ENCODE data around the gene GJC1. TPM values are rescaled to one million over a fixed set of nuclear protein-coding genes. Genes with fewer than 3 reads are reported as not detected.

Gene GJC1
- total and polyA plus RNA-seq, 11 donors: 14.2 to 60.8 (median 24.9) TPM

DNA sequence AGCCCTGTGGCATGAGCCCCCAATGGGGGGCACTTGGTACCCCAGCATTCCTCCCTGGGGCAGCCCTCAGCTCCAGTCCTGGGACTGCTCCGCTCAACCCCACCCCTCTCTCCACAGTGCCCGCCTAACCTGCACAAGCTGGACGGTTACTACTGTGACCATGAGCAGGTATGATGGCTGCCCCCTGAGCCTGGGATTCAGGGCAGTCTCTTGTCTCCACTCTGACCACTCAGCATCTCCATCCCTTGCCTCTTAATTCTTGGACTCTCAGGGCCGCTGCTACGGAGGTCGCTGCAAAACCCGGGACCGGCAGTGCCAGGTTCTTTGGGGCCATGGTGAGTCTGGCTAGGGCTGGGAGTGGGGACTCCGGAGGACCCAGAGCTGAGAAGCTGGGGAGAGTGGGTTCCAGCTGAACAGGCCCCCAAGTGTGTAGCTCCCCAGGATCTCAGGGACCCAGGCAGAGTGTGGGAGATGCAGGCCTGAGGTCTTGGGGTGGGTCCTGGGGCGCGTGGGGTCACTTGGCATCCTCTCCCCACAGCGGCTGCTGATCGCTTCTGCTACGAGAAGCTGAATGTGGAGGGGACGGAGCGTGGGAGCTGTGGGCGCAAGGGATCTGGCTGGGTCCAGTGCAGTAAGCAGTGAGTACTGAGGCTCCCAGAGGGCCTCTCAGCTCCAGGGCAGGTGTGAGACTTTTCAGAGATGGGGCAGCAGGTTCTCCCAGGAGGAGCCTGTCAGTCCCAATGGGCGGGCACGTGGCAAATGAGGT is 53.3 kb downstream of the GJC1 start:
- WGBS, 4 donors: 86 to 92% (median 90%) methylated on average over 19 of the region's 19 CpGs
- ATAC-seq (no peak), DNase-seq (peak in 1 of 5 donors; percentile 23)
- intact Hi-C loops (cut with DNase I): loop anchor here in 8 of 10 donors (5.0 to 10.0 kb wide), 6 partner anchors 55 to 358 kb away; partner anchors contain the start of genes ACBD4 (in 2 of the 8), PLCD3 (in 2 of the 8) and GJC1 (in 1 of the 8)
- Histone ChIP-seq H3K4me3 (no peak overlapping the region), H3K36me3 (no peaks in the 10 kb centered on the region), H3K4me1 (peaks cover 4 to 44% (median 29%) of the 10 kb centered on the region in 12 donors), H3K9me3 (no peaks in the 10 kb centered on the region), H3K27me3 (no peaks in the 10 kb centered on the region), H3K27ac (peak overlapping the region in 1 of 12 donors; percentile 82)
- TF ChIP-seq, protein P1, sequence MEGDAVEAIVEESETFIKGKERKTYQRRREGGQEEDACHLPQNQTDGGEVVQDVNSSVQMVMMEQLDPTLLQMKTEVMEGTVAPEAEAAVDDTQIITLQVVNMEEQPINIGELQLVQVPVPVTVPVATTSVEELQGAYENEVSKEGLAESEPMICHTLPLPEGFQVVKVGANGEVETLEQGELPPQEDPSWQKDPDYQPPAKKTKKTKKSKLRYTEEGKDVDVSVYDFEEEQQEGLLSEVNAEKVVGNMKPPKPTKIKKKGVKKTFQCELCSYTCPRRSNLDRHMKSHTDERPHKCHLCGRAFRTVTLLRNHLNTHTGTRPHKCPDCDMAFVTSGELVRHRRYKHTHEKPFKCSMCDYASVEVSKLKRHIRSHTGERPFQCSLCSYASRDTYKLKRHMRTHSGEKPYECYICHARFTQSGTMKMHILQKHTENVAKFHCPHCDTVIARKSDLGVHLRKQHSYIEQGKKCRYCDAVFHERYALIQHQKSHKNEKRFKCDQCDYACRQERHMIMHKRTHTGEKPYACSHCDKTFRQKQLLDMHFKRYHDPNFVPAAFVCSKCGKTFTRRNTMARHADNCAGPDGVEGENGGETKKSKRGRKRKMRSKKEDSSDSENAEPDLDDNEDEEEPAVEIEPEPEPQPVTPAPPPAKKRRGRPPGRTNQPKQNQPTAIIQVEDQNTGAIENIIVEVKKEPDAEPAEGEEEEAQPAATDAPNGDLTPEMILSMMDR (IDR thresholded peaks at IDR 0.05): no peak
- TF ChIP-seq POLR2A (IDR thresholded peaks at IDR 0.05): no peak

DNA sequence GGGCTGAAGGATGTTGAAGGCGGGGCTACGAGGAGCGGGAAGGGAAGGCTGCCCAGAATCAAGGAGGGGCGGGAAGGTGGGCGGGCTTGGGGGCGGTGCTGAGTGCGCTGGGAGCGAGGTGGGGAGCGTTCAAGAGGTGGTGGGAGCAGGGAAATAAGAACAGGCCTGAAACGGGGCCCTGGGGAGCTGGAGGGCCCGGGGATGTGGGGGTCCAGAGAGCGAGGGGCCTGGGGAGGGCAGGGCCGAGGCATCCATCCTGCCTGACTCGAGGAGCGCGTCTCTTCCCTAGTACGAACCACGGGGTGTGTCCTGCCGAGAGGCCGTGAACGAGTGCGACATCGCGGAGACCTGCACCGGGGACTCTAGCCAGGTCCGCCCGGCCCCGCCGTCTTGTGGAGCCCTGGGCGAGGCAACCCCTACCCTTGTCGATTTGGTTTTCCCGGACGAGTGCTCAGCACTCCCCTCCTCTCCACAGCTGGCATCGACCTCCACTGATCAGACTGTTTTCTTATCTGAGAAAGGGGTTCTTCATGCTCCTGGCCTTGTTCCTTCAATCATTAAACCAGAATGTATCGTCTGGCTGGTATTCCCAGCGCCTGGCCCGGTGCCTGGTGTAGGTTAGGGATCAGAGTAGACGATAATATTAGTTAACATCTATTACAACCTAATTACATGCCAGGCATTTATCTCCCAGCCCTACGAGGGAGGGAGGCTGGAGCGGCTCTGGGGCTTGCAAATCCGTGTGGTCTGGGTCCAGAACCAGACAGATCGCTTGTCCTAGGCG is 54.1 kb downstream of the GJC1 start:
- Histone ChIP-seq H3K9me3 (no peaks in the 10 kb centered on the region), H3K36me3 (no peaks in the 10 kb centered on the region), H3K27me3 (no peaks in the 10 kb centered on the region), H3K27ac (peak overlapping the region in 8 of 12 donors; percentile 11 to 82 (median 38)), H3K4me3 (peak overlapping the region in 11 of 12 donors; percentile 45 to 74 (median 63)), H3K4me1 (peaks cover under 1 to 36% (median 21%) of the 10 kb centered on the region in 12 donors)
- ATAC-seq (peak in 2 of 4 donors; percentile 1 to 2), DNase-seq (peak in 1 of 5 donors; percentile 97)
- TF ChIP-seq POLR2A (IDR thresholded peaks at IDR 0.05): no peak
- TF ChIP-seq, protein P1 (IDR thresholded peaks at IDR 0.05): peak in 1 of 12 donors; percentile 12
- 11 to 17% (median 14%) methylated on average over 42 to 43 of the region's 43 CpGs for WGBS, 4 donors
- intact Hi-C loops (cut with DNase I): loop anchor here in 9 of 10 donors (1.0 to 10.0 kb wide), 9 partner anchors 56 to 359 kb away; partner anchors contain the start of genes ACBD4 (in 2 of the 9), PLCD3 (in 2 of the 9) and GJC1 (in 1 of the 9)

DNA sequence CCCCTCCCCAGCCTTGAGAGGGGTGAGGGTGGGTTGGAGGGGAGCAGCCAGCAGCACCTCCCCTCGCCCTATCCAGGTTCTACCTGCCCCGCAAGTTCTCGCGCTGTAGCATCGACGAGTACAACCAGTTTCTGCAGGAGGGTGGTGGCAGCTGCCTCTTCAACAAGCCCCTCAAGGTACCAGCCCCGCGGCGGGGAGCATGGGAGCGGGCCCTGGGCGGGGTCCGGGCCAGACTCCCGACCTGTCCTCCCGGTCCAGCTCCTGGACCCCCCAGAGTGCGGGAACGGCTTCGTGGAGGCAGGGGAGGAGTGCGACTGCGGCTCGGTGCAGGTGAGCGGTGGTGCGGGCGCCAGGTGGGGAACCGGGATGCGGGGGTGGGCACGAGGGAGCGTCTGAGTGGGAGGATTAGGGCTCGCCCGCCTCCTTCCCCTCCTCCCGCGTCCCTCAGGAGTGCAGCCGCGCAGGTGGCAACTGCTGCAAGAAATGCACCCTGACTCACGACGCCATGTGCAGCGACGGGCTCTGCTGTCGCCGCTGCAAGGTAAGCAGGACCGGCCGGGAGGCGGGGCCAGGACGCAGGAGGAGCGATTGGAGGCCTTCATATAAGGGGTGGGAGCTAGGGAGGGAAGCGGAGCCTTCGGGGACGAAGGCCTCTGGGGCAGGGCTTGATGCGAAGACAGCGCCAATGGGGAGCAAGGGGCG is 54.8 kb downstream of the GJC1 start:
- no peaks in the 10 kb centered on the region for H3K9me3 ChIP-seq
- WGBS, 4 donors: 1 to 2% (median 1%) methylated on average over 12 to 50 of the region's 50 CpGs
- ATAC-seq (peak; percentile 93 to 94 (median 94)), DNase-seq (peak in 4 of 5 donors; percentile 96 to 98 (median 96))
- H3K27me3 ChIP-seq: no peaks in the 10 kb centered on the region
- TF ChIP-seq POLR2A (IDR thresholded peaks at IDR 0.05): no peak
- TF ChIP-seq, protein P1 (IDR thresholded peaks at IDR 0.05): peak in 3 of 12 donors; percentile 3 to 38 (median 7)
- intact Hi-C loops (cut with DNase I): loop anchor here in 9 of 10 donors (1.0 to 10.0 kb wide), 9 partner anchors 57 to 360 kb away; partner anchors contain the start of genes ACBD4 (in 2 of the 9), PLCD3 (in 2 of the 9) and GJC1 (in 1 of the 9)
- no peaks in the 10 kb centered on the region for H3K36me3 ChIP-seq
- peak overlapping the region in 6 of 12 donors; percentile 7 to 82 (median 36) for H3K27ac ChIP-seq
- peak overlapping the region; percentile 31 to 74 (median 63) for H3K4me3 ChIP-seq
- peaks cover 0 to 30% (median 21%) of the 10 kb centered on the region in 12 donors for H3K4me1 ChIP-seq
